ENCODE measurements around the gene TMEM183A.

DNA sequence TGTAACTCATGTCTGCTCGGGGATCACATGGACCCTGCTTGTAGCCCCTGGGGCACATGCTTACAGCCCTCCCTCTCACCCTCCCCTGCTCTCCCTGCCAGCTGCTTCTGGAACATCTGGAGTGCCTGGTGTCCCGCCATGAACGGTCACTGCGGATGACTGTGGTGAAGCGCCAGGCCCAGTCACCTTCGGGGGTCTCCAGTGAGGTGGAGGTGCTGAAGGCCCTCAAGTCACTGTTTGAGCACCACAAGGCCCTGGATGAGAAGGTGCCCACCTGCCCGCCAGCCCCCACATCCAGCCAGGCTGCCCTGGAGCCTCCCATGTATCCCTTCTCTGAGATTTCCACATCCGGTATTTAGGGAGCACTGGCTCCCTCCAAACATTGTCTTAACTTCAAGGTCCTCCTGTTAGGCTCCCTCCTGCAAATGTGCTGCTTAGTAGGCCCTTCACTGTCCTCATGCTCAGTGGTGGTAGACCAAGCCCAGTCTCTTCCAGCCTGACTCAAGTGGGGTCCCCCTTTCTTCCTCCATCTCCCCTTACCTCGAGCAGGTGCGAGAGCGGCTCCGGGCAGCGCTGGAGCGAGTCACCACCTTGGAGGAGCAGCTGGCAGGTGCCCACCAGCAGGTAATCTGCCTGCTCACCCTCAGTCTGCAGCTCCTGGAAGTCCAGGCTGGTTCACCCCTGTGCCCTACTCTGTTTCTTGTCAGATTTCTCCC is 36.8 kb downstream of the TMEM183A start:
- TF ChIP-seq RAD21 (IDR thresholded peaks at IDR 0.05; ENCODE audit: low read length) (no peak), CTCF (conservative IDR thresholded peaks at IDR 0.05; ENCODE audit: low read depth, low read length) (no peak), RFX5 (IDR thresholded peaks at IDR 0.05; ENCODE audit: low read depth, low read length) (no peak), BHLHE40 (IDR thresholded peaks at IDR 0.05; ENCODE audit: low read depth, low read length) (no peak)
